Measurements from ENCODE around the gene SMIM45.

Gene SMIM45

DNA sequence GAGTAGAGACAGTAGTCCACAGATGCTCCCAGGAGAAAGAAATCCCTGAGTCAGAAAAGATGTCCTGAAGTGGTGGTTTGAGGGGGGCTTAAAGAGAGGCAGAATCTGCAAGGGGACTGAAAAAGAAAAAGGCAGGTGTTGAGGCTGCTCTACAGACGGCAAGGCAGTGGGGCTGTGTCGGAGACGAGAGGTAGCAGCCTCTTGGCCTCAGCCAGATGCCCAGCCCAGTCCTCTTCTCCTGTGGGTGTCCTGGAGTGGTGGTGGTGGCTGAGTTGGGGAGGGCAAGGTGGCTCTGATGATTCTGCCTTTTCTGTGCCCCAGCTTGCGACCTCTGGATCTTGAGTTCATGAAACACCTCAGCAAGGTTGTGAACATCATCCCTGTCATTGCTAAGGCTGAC lies 37.3 kb downstream of the SMIM45 start:
- BruUV-seq (replicated peaks): no TSS peak

DNA sequence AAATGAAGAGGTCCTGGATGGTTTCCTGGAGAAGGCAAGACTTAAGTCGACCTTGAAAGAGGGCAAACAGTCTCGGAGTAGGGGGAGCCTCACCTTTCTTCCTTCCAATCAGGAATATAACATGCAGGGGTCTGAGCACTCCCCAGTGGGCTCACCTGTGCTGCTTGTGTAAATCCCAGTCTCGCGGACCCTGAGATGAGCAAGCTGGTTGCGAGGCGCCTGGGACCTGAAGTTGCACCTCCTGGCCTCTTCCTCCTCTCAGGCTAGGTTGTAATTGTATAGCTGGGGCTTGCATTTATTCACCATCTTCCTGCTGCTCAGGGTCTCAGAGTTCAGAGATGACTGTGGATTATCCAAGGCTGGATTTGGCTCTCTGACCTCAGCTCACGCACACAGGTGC lies 39.2 kb downstream of the SMIM45 start:
- Histone ChIP-seq H2AFZ (no peak overlapping the region), H3K9me3 (ENCODE audit: insufficient read depth, low read depth) (no peaks in the 10 kb centered on the region), H3K4me2 (no peak overlapping the region), H3K4me3 (no peak overlapping the region), H3K27ac (no peak overlapping the region), H3K36me3 (ENCODE audit: low read depth) (no peaks in the 10 kb centered on the region), H3K9me2 (ENCODE audit: insufficient read depth) (no peaks in the 10 kb centered on the region), H4K20me1 (ENCODE audit: insufficient read depth) (no peaks in the 10 kb centered on the region), H3K79me2 (ENCODE audit: low read depth) (no peaks in the 10 kb centered on the region), H3F3A (ENCODE audit: insufficient read depth, low read depth) (0 out of 2 replicates have a peak, but pooled peaks cover 2% of the 10 kb centered on the region), H3K27me3 (ENCODE audit: insufficient read depth, low read depth) (peaks cover 10% of the 10 kb centered on the region; the same call in 1 of the 2 replicates), H3K4me1 (replicated peaks; ENCODE audit: insufficient read depth) (no peaks in the 10 kb centered on the region)
- BruUV-seq (replicated peaks): no TSS peak
- ChIA-PET POLR2A (ENCODE audit: unreplicated experiment) (no interaction called here), CTCF (no interaction called here)
- DNase-seq: no peak
- intact Hi-C loops (cut with micrococcal nuclease; ENCODE audit: unreplicated experiment): no loop called here
- TF ChIP-seq, protein P1, sequence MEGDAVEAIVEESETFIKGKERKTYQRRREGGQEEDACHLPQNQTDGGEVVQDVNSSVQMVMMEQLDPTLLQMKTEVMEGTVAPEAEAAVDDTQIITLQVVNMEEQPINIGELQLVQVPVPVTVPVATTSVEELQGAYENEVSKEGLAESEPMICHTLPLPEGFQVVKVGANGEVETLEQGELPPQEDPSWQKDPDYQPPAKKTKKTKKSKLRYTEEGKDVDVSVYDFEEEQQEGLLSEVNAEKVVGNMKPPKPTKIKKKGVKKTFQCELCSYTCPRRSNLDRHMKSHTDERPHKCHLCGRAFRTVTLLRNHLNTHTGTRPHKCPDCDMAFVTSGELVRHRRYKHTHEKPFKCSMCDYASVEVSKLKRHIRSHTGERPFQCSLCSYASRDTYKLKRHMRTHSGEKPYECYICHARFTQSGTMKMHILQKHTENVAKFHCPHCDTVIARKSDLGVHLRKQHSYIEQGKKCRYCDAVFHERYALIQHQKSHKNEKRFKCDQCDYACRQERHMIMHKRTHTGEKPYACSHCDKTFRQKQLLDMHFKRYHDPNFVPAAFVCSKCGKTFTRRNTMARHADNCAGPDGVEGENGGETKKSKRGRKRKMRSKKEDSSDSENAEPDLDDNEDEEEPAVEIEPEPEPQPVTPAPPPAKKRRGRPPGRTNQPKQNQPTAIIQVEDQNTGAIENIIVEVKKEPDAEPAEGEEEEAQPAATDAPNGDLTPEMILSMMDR (conservative IDR thresholded peaks at IDR 0.05): no peak
- TF ChIP-seq EZH2 (IDR thresholded peaks at IDR 0.05; ENCODE audit: low read depth): no peak

More for the DNA sequence above, 37.3 kb downstream of the SMIM45 start:
- Histone ChIP-seq H3K79me2 (ENCODE audit: low read depth) (no peaks in the 10 kb centered on the region), H3K9me2 (ENCODE audit: insufficient read depth) (no peaks in the 10 kb centered on the region), H3K9me3 (ENCODE audit: insufficient read depth, low read depth) (no peaks in the 10 kb centered on the region), H4K20me1 (ENCODE audit: insufficient read depth) (no peaks in the 10 kb centered on the region), H3K36me3 (ENCODE audit: low read depth) (no peaks in the 10 kb centered on the region), H3K4me3 (no peak overlapping the region), H3K27ac (no peak overlapping the region), H3K27me3 (ENCODE audit: insufficient read depth, low read depth) (0 out of 2 replicates have a peak, but pooled peaks cover 6% of the 10 kb centered on the region), H3K4me1 (replicated peaks; ENCODE audit: insufficient read depth) (no peaks in the 10 kb centered on the region), H2AFZ (no peak overlapping the region), H3K4me2 (no peak overlapping the region), H3F3A (ENCODE audit: insufficient read depth, low read depth) (no peaks in the 10 kb centered on the region)
- ChIA-PET CTCF (no interaction called here), POLR2A (ENCODE audit: unreplicated experiment) (no interaction called here)
- intact Hi-C loops (cut with micrococcal nuclease; ENCODE audit: unreplicated experiment): no loop called here
- DNase-seq: no peak
- TF ChIP-seq, protein P1 (conservative IDR thresholded peaks at IDR 0.05): no peak
- TF ChIP-seq EZH2 (IDR thresholded peaks at IDR 0.05; ENCODE audit: low read depth): no peak

DNA sequence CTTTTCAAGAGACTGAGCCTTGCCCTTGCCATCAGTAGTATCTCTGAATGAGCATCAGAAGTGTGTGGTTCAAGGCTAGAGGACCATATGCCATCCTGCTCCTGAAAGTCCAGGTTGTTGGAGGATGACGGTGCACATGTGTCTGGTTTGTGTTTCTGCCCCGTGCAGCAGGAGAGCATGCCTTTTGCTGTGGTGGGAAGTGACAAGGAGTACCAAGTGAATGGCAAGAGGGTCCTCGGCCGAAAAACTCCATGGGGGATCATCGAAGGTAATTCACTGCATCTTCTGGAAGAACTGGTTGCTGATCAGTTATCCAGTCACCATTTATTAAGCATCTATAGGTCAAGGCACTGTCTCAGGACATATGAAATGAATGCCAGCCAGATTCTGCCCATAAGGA lies 40.5 kb downstream of the SMIM45 start:
- no peaks in the 10 kb centered on the region for H3K36me3 ChIP-seq (ENCODE audit: low read depth)
- H3K4me1 ChIP-seq (replicated peaks; ENCODE audit: insufficient read depth): no peaks in the 10 kb centered on the region
- DNase-seq: no peak
- H3K4me2 ChIP-seq: no peak overlapping the region
- H4K20me1 ChIP-seq (ENCODE audit: insufficient read depth): no peaks in the 10 kb centered on the region
- ChIA-PET CTCF (no interaction called here), POLR2A (ENCODE audit: unreplicated experiment) (no interaction called here)
- no TSS peak for BruUV-seq (replicated peaks)
- H3F3A ChIP-seq (ENCODE audit: insufficient read depth, low read depth): 0 out of 2 replicates have a peak, but pooled peaks cover 2% of the 10 kb centered on the region
- no peaks in the 10 kb centered on the region for H3K9me2 ChIP-seq (ENCODE audit: insufficient read depth)
- no peaks in the 10 kb centered on the region for H3K79me2 ChIP-seq (ENCODE audit: low read depth)
- no peak overlapping the region for H3K27ac ChIP-seq
- intact Hi-C loops (cut with micrococcal nuclease; ENCODE audit: unreplicated experiment): no loop called here
- no peak overlapping the region for H2AFZ ChIP-seq
- peaks cover 10% of the 10 kb centered on the region; the same call in 1 of the 2 replicates for H3K27me3 ChIP-seq (ENCODE audit: insufficient read depth, low read depth)
- H3K4me3 ChIP-seq: no peak overlapping the region
- H3K9me3 ChIP-seq (ENCODE audit: insufficient read depth, low read depth): no peaks in the 10 kb centered on the region
- TF ChIP-seq, protein P1 (conservative IDR thresholded peaks at IDR 0.05): no peak
- TF ChIP-seq EZH2 (IDR thresholded peaks at IDR 0.05; ENCODE audit: low read depth): no peak

All from PC-9 (cell line).